GM12875 (cell line): Measurements from ENCODE around the gene SLC15A3.

Experiments used
- H3K4me3 ChIP-seq: one replicate; pipeline ENCODE4 v1.5.1; 2011; ENCODE audit warnings: low read depth, low read length, control low read depth
- CTCF ChIP-seq: IDR thresholded peaks from 2 replicates; pipeline ENCODE4 v1.5.1; 2011; ENCODE audit warnings: low read depth, mild to moderate bottlenecking, control low read depth, inconsistent platforms, low read length, moderate library complexity, borderline replicate concordance; ENCODE audit not compliant: insufficient read depth

The SLC15A3 gene

GRCh38 chr11:60948250-60948649 lies 3.7 kb downstream of the SLC15A3 start:
- TF ChIP-seq CTCF, result no peak
- no peak overlapping the region for H3K4me3 ChIP-seq

GRCh38 chr11:60947700-60948099 lies 4.3 kb downstream of the SLC15A3 start:
- TF ChIP-seq CTCF, result no peak
- H3K4me3 ChIP-seq, result no peak overlapping the region

GRCh38 chr11:60946601-60947264 lies 5.2 kb downstream of the SLC15A3 start:
- TF ChIP-seq CTCF, result no peak
- no peak overlapping the region for H3K4me3 ChIP-seq

GRCh38 chr11:60945295-60945667 lies 6.7 kb downstream of the SLC15A3 start:
- TF ChIP-seq CTCF, result no peak
- no peak overlapping the region for H3K4me3 ChIP-seq

GRCh38 chr11:60944490-60945294 lies 7.3 kb downstream of the SLC15A3 start:
- H3K4me3 ChIP-seq, result no peak overlapping the region
- peak; percentile 46 for TF ChIP-seq CTCF

- no peak overlapping the region for H3K4me3 ChIP-seq
- TF ChIP-seq CTCF, result no peak
These were observed 8.9 kb downstream of the SLC15A3 start for GRCh38 chr11:60942970-60943565.
